GM19395 (cell line): ENCODE measurements around the gene EFCAB6.

Experiments
- ATAC-seq: cut with Tn5 transposase; IDR thresholded peaks from one replicate; pipeline ENCODE4 v1.9.1; 2021; ENCODE audit warnings: mild to moderate bottlenecking, moderate library complexity; ENCODE audit not compliant: unreplicated experiment

Gene EFCAB6

DNA sequence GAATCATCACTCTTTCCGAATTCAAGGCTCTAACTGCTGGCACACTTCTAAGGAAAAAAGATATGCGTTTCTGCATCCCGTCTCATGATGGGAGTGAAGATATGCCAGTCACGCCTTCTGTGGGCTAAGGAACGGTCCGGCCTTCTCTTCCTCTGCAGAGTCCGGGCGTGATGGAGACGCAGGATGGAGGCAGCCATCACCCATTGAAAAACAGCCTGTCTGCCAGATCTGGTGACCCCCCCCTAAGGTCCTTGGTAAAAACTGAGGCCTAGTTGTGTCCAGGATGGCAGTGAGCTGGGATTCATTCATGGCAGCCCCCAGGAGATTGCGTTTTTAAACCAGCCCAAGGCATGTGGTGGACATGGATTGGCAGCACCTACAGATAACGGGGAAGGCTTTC lies 6.9 kb upstream of the EFCAB6 start:
- ATAC-seq = no peak

DNA sequence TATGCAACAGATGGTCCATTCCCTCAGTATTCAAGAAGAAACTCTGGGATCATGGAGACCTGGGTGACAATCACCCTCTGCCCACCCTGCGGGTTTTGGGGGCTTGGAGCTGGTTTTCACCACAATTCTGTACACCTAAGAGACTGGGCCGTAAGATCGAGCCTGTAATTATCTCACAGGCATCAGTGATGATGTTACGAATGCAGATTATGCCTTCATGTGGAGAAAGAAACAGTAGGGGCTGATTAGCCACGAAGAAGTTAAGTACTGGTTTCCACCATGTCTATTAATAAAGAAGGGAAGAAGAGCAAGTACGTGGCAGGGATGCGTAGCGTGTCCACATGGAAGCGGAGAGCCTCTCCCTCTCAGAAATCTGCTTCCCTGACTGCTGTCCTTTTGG lies 5.3 kb upstream of the EFCAB6 start:
- ATAC-seq = no peak

DNA sequence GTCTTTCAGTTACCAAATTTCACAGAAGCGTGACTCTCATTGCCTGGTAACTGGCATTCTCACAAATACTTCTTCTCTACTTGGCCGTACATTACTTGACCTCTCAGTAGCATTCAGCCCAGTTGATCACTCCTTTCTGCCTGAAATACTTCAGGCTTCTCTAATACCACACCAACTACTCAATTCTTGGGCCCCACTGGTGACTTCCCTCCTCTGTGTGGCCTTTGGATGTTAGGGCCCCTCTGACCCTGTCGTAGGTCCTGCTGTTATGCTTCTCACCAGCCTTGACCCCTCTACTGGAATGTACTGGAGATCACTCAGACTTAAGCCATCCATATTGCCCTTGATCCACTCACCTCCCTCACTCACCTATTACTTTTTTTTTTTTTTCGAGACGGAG lies 2.2 kb upstream of the EFCAB6 start:
- no peak for ATAC-seq

GRCh38 chr22:43812890-43813289 lies 785 bp upstream of the EFCAB6 start:
- no peak for ATAC-seq

- ATAC-seq = no peak
These were observed 342 bp downstream of the EFCAB6 start for GRCh38 chr22:43811777-43812148.

GRCh38 chr22:43802897-43803495 lies 9.1 kb downstream of the EFCAB6 start:
- ATAC-seq = no peak

GRCh38 chr22:43800970-43801369 lies 11.1 kb downstream of the EFCAB6 start:
- no peak for ATAC-seq

DNA sequence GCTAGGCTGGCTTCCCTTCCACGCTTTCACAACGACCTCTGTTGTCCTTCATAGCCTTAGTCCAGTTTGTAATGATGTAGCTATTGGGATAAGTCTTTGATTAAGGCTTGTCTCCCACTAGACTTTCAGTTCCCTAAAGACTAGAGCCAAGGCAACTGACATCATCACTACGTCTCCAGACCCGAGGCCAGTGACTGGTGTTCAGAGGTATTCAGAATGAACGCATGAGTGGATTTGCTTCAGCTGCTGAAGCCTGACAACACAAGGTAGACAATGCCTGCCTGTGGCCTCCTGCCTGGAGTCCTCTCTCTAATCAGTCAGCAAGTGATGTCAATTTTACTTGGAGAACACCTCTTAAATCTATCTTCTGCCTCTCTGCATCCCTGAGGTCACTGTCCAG lies 13.6 kb downstream of the EFCAB6 start:
- peak; percentile 63 for ATAC-seq

DNA sequence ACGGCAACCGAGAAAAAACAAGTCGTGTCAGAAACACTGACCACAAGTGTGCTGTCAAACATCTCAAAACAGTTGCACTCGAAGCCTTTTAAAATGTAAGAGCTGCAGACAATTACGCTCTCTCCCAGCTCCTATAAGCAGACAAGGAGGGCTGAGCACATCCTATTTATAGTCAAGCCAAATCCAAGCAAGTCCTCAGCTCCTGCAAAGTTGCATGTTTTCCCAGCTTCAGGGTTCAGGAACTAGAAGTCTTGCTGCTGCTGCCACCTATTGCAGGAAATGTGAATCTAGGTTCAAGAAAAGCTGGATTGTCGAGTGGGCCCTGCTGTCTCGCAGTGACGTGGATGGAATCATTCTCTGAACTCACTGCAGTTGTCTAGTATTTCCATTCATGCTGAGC lies 15.5 kb downstream of the EFCAB6 start:
- no peak for ATAC-seq

GRCh38 chr22:43795320-43795719 lies 16.8 kb downstream of the EFCAB6 start:
- ATAC-seq = no peak

DNA sequence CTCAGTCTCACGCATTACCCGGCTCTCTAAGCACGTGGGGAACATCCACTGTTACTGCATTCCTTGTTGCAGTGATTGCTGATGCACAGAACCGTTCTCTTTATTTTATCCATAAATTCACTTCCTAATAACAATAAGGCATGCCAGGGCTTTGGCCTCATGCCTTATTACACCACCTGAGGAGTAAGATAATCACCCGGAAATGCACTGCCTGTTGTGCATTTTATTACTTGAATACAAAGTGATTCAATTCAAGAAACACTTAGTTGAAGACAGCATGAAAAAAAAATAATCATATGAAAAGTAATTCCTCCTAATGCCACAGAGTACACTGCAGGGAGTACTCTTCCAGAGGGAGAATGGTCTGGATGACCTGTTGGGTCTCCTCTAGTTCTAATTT lies 19.2 kb downstream of the EFCAB6 start:
- no peak for ATAC-seq

GRCh38 chr22:43789452-43789851 lies 22.7 kb downstream of the EFCAB6 start:
- no peak for ATAC-seq

DNA sequence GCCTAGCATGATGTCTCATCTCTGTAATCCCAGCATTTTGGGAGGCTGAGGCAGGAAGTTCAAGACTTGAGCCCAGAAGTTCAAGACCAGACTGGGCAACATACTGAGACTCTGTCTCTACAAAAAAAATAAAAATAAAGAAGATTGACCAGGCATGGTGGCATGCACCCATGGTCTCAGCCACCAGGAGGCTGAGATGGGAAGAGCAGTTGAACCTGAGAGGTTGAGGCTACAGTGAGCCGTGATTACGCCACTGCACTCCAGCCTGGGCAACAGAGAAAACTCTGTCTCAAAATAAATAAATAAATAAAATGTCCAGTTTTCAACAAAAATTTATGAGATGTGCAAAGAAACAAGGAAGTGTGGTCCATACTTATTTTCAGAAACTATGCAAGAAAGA lies 28.3 kb downstream of the EFCAB6 start:
- no peak for ATAC-seq

DNA sequence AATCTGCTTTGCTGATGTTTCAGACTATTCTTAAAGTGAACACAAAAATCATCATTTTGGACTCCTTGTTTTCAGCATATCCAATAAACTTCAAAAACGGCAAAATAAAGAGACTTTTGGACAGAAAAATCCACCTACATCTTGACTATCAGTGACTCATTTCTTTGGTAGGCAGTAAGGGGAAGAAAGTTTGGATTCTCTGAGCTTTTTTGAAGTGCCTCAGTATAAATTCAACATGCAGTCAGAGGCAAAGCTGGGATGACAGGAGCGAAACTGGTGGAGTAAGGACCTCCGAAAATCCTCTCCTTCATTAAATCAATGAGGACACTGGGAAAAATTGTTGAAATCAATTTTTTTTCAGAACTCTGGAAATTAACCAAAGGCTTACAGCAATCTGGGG lies 29.7 kb downstream of the EFCAB6 start:
- ATAC-seq = no peak

DNA sequence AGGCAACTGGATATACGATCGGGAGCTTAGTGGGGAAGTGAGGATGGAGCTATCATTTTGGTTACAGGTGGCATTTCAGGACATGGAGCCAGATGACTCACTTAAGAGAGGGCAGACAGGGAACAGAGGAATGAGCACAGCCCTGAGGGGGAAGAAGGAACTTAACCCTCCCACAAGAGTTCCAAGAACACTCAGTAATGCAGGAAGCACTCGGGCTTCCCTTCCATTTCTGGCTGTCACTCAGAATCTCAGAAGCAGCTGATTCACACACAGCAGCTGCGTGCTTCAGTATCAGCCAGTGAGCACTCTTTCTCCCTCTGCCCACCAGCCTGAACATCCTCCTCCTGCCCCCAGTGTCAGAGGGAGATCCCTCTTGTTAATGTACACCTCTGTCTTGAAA lies 34.8 kb downstream of the EFCAB6 start:
- no peak for ATAC-seq

- no peak for ATAC-seq
These were observed 35.9 kb downstream of the EFCAB6 start for GRCh38 chr22:43776081-43776670.

DNA sequence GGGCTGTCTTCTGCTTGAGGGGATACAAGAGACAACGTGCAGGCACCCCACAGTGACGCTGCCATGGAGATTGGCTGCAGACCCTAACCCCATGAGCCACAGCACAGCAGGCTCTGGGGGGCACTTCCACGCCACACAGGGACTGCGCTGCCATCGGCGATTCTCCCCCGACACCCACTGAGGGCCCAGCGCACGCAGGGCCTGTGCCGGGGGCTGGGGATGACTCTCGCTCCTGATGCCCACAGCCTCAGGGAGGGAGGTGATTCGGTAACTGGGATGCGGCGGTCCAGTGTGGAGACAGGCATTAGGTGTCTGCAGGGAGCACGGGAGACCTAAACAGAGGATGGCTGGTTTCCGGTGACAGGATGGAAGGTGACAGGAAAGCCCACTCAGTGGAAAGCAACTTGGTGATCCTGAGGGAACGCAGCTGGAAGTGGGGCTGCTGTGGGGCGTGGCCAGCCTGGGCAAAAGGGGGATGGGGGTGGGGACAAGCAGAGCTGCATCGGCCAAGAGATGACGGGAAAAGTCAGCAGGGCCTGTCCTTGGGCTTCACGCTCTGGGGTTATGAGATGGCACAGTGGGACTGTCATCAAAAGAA lies 37.7 kb downstream of the EFCAB6 start:
- no peak for ATAC-seq

- no peak for ATAC-seq
These were observed 39.3 kb downstream of the EFCAB6 start for GRCh38 chr22:43772831-43773230.

DNA sequence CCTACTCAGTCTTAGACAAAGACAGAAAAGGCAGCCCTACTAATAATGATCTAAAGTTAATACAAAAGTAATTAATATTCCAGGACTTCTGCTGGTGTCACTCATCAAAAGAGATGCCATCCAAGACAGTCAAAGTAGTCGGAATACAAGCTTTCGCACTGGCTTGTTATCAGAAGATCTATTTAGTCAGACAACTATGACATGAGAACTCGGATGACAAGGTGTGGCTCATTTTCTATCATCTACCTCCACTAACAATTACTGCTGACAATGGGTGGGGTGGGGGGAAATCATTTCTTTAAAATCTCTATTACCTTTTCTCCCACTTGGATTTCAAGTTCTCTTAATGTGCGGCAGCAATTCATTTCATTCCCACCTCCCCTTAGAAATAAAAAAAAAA lies 56.7 kb downstream of the EFCAB6 start:
- no peak for ATAC-seq

- ATAC-seq = no peak
These were observed 57.1 kb downstream of the EFCAB6 start for GRCh38 chr22:43755011-43755410.

DNA sequence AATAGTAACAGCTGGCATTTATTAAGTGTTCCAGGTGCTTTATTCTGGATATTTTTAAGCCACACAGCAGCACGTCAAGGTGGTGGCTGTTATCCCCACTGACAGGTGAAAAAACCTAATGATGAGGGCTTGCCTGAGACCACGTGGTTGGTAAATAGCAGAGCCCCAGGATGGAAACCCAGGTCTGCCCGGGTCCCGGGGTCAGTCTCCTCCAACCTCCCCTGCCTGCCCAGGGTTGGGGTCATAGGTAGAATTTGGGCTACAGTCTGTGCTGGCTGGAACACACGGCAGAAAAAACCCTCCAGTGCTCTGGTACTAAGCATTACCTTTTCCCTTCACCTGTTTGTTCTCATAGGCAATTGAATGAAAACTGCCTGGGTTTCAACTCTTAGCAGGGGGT lies 57.9 kb downstream of the EFCAB6 start:
- no peak for ATAC-seq

DNA sequence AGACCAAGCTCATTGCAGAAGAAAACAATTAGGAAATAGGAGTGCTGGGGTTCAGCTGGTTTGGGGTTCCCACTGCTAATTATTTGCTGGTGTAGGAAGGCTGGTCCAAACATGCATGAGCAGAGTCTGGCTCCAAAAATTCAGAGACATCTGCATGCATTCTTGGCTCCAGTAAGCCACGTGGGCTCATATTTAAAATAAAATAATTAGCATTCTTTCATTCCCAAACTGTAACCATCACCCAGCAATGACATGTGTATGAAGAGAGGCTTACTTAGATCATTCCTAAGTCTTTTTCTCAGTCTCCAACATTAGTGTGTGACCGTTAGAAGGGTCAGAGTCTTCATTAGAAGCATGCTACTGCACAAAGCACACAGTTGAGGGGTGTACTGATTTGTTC lies 58.4 kb downstream of the EFCAB6 start:
- ATAC-seq = no peak

GRCh38 chr22:43750751-43751150 lies 61.4 kb downstream of the EFCAB6 start:
- ATAC-seq = no peak
